ENCODE data around the gene BRAT1.

The BRAT1 gene

DNA sequence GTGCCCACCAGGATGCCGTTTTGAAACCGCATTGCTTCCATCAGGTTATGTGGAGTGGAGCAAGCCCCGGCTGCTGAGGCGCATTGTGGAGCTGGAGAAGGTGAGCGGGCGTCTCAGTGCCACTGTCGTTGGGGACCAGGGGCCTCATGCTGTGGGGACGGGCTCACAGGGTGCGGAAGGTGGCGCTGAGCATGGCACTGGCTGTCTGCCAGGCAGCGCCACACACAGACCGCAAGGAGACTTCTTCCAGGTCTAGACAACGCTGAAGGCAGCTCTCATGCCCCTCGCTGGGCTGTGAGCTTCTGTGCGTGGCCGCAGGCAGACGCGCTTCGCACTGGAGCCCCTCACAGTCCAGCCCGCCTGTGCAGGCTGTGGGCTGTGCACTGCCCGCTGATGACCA is 32.5 kb upstream of the BRAT1 start:
- Histone ChIP-seq H3K4me3 (no peak overlapping the region), H3K27ac (no peak overlapping the region), H3K9me3 (ENCODE audit: low read depth, low read length) (no peaks in the 10 kb centered on the region), H3K36me3 (ENCODE audit: insufficient read depth, low read length) (peaks cover 13% of the 10 kb centered on the region; the same call in 1 of the 2 replicates), H3K9ac (ENCODE audit: insufficient read length) (no peak overlapping the region)
- no peak for DNase-seq (ENCODE audit: low read depth, low spot score)
- TF ChIP-seq EZH2 (IDR thresholded peaks at IDR 0.05) (no peak), FOXP2 (optimal IDR thresholded peaks at IDR 0.05; ENCODE audit: control extremely low read depth, extremely low read length, insufficient read depth) (no peak), POLR2AphosphoS5 (IDR thresholded peaks at IDR 0.05; ENCODE audit: borderline replicate concordance, low read depth, low read length) (no peak)

DNA sequence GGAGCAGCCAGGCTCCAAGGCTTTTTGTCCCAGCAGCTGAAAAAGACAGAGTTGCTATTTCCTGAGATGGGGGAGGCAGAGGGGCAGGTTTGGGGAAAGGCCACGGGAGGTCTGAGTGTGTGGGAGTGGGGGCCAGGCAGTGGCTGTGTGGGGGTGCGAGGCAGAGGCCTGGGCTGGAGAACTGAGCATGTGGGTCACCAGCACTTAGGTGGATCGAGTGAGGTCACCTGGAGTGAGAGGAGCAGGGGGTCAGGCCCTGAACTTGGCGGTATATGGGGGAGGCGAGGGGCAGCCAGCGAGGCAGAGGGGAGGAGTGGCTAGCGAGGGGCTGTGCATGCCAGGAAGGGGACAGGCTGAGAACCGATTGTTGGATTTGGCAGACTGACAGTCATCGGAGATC is 31.8 kb upstream of the BRAT1 start:
- DNase-seq (ENCODE audit: low read depth, low spot score): no peak
- H3K9ac ChIP-seq (ENCODE audit: insufficient read length): no peak overlapping the region
- no peak overlapping the region for H3K27ac ChIP-seq
- H3K9me3 ChIP-seq (ENCODE audit: low read depth, low read length): no peaks in the 10 kb centered on the region
- H3K4me3 ChIP-seq: no peak overlapping the region
- no peak for TF ChIP-seq EZH2 (IDR thresholded peaks at IDR 0.05)
- TF ChIP-seq POLR2AphosphoS5 (IDR thresholded peaks at IDR 0.05; ENCODE audit: borderline replicate concordance, low read depth, low read length): no peak
- TF ChIP-seq FOXP2 (optimal IDR thresholded peaks at IDR 0.05; ENCODE audit: control extremely low read depth, extremely low read length, insufficient read depth): no peak
- H3K36me3 ChIP-seq (ENCODE audit: insufficient read depth, low read length): peaks cover 10% of the 10 kb centered on the region; the same call in 1 of the 2 replicates

DNA sequence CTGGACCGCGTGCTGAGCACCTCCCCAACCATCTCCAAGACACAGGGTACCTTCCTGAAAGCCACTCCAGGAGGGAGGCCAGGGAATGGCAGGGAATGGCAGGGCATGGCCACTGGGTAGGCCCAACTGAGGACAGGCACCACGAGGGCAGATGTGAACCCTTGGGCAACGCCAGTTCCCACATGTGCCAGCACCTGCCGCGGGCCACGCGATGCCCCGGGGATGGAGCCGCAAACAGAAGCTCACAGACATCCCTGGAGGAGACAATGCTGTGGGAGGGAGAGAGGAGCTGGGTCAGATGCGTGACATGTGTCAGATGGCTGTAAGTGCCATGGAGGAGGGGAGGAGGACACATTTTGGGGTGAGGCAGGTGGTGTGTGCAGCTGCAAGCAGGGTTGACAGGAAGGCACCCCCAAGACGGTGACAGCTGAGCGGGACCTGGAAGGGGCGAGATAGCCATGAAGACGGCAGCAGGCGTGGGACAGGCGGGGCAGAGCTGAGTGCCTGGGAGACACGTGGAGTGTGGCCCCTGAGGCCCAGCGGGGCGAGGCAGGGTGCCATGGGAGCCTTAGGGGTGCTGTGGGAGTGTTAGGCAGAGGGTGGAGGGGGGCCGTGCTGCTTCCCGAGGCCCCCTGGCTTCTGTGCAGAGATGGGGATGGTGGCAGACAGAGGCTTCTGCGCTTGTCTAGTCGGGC is 31.1 kb upstream of the BRAT1 start:
- peaks cover 10% of the 10 kb centered on the region; the same call in 1 of the 2 replicates for H3K36me3 ChIP-seq (ENCODE audit: insufficient read depth, low read length)
- TF ChIP-seq EZH2 (IDR thresholded peaks at IDR 0.05): no peak
- no peak for TF ChIP-seq POLR2AphosphoS5 (IDR thresholded peaks at IDR 0.05; ENCODE audit: borderline replicate concordance, low read depth, low read length)
- no peak for TF ChIP-seq FOXP2 (optimal IDR thresholded peaks at IDR 0.05; ENCODE audit: control extremely low read depth, extremely low read length, insufficient read depth)
- H3K4me3 ChIP-seq: no peak overlapping the region
- DNase-seq (ENCODE audit: low read depth, low spot score): no peak
- H3K9ac ChIP-seq (ENCODE audit: insufficient read length): no peak overlapping the region
- no peaks in the 10 kb centered on the region for H3K9me3 ChIP-seq (ENCODE audit: low read depth, low read length)
- H3K27ac ChIP-seq: no peak overlapping the region

DNA sequence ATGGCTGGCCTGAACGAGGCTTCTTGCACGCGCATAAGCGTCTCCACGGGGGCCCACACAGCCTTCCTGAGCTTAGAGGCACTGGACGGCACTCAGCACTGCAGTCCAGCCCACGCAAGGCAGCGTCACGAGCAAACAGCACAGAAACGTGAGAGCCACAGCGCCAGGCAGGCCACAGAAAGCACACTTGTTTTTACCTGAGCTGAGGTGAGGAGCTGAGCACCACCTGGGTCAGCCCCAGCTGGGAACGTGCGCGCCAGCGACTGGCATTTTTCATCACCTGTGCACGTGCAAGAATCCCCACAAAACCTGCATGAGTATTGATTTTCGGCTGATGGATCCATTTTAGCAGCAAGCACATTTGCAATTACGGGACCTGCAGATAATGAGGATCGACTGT is 30.1 kb upstream of the BRAT1 start:
- DNase-seq (ENCODE audit: low read depth, low spot score): no peak
- Histone ChIP-seq H3K27ac (no peak overlapping the region), H3K36me3 (ENCODE audit: insufficient read depth, low read length) (peaks cover 10% of the 10 kb centered on the region; the same call in 1 of the 2 replicates), H3K4me3 (no peak overlapping the region), H3K9ac (ENCODE audit: insufficient read length) (no peak overlapping the region), H3K9me3 (ENCODE audit: low read depth, low read length) (no peaks in the 10 kb centered on the region)
- TF ChIP-seq FOXP2 (optimal IDR thresholded peaks at IDR 0.05; ENCODE audit: control extremely low read depth, extremely low read length, insufficient read depth): no peak
- TF ChIP-seq EZH2 (IDR thresholded peaks at IDR 0.05): no peak
- TF ChIP-seq POLR2AphosphoS5 (IDR thresholded peaks at IDR 0.05; ENCODE audit: borderline replicate concordance, low read depth, low read length): no peak

DNA sequence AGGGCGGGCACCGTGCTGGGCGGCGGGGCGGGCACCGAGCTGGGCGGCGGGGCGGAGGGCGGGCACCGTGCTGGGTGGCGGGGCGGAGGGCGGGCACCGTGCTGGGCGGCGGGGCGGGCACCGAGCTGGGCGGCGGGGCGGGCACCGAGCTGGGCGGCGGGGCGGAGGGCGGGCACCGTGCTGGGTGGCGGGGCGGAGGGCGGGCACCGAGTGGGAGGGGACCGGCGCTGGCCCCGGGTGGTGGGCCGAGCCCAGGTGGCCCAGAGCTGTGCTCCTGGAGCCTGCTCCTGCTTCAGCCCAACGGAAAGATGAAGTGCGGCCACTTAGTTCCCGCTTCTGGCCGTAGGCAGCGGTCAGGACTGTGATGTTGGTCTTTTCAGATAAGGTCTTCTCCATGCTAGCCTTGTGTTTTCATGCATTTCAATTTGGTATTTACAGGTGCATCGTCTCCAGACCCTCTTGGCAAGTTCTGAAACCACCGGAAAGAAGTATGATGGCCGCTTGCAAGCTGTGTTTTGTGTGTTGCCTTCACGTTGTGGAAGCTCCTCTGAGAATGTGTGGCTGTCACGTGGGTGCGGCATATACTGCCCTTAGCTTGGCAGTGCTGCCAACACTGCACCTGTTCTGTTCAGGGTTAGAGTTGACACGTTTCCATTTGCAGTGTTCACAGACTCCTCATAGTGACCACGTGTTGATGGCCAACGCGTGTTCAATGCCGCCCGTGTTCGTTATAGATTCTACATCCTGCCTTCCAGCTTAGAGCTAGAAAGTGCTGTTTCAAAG is 28.7 kb upstream of the BRAT1 start:
- H3K4me3 ChIP-seq: no peak overlapping the region
- TF ChIP-seq FOXP2 (optimal IDR thresholded peaks at IDR 0.05; ENCODE audit: control extremely low read depth, extremely low read length, insufficient read depth) (no peak), POLR2AphosphoS5 (IDR thresholded peaks at IDR 0.05; ENCODE audit: borderline replicate concordance, low read depth, low read length) (no peak), EZH2 (IDR thresholded peaks at IDR 0.05) (no peak)
- peaks cover 10% of the 10 kb centered on the region; the same call in 1 of the 2 replicates for H3K36me3 ChIP-seq (ENCODE audit: insufficient read depth, low read length)
- no peak overlapping the region for H3K9ac ChIP-seq (ENCODE audit: insufficient read length)
- DNase-seq (ENCODE audit: low read depth, low spot score): no peak
- no peak overlapping the region for H3K27ac ChIP-seq
- H3K9me3 ChIP-seq (ENCODE audit: low read depth, low read length): no peaks in the 10 kb centered on the region

DNA sequence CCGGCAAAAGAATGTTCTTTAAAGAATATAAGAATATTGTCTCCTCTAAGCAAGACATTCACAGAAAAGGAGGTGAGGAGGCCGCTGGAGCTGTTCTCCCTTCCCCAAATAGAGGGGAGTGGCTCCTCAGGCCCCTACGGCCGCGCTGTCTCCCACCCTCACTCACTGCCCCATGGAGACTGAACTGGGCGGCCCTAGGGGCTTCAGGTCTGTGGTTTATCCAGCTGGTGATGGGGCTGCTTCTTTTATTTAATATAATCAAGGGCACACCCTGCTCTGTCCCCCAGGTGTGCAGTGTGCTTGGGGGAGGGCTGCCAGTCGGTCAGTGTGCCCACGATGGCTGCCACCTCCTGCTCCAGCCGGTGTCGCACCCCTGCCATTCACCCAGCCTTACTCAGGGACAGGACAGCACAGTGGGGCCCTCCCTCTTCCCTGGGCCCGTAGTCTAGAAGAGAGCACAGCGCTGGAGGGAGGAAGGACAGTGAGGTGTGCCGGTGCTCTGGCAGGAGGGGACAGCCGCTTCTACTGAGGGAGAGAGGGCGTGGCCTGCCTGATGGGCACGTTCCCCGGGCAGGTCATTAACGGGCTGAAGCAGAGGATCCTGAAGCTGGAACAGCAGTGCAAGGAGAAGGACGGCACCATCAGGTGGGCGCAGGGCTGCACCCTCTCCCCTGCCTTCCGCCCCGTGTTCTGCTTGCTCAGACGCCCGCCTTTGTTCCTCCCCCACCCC is 26.8 kb upstream of the BRAT1 start:
- H3K9ac ChIP-seq (ENCODE audit: insufficient read length): no peak overlapping the region
- H3K36me3 ChIP-seq (ENCODE audit: insufficient read depth, low read length): peaks cover 10% of the 10 kb centered on the region; the same call in 1 of the 2 replicates
- no peak overlapping the region for H3K27ac ChIP-seq

DNA sequence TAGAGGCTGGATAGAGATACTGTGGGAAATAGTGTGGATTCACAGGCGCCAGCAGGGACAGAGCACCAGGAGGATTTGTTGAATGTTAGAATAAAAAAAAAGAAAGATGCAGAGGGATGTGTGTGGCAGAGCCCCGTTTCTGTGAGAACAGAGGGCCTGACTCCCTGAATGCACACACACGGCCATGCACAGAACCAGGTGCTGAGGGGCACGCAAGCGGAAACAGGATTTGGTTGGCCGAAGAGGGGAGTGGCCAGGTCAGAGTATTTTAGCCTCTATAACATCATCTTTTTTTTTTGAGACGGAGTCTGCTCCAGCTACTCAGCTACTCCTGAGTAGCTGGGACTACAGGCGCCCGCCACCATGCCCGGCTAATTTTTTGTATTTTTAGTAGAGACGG is 25.3 kb upstream of the BRAT1 start:
- Histone ChIP-seq H3K4me3 (no peak overlapping the region), H3K9ac (ENCODE audit: insufficient read length) (no peak overlapping the region), H3K27ac (no peak overlapping the region), H3K9me3 (ENCODE audit: low read depth, low read length) (no peaks in the 10 kb centered on the region), H3K36me3 (ENCODE audit: insufficient read depth, low read length) (peaks cover 8% of the 10 kb centered on the region; the same call in 1 of the 2 replicates)
- DNase-seq (ENCODE audit: low read depth, low spot score): no peak
- no peak for TF ChIP-seq FOXP2 (optimal IDR thresholded peaks at IDR 0.05; ENCODE audit: control extremely low read depth, extremely low read length, insufficient read depth)

More for the DNA sequence above, 26.8 kb upstream of the BRAT1 start:
- Histone ChIP-seq H3K4me3 (no peak overlapping the region), H3K9me3 (ENCODE audit: low read depth, low read length) (no peaks in the 10 kb centered on the region)
- DNase-seq (ENCODE audit: low read depth, low spot score): no peak
- TF ChIP-seq POLR2AphosphoS5 (IDR thresholded peaks at IDR 0.05; ENCODE audit: borderline replicate concordance, low read depth, low read length): no peak
- no peak for TF ChIP-seq EZH2 (IDR thresholded peaks at IDR 0.05)
- TF ChIP-seq FOXP2 (optimal IDR thresholded peaks at IDR 0.05; ENCODE audit: control extremely low read depth, extremely low read length, insufficient read depth): no peak
